Natural killer cell (primary cell): ENCODE measurements around the gene PSMD6. TPM values are rescaled to one million over a fixed set of nuclear protein-coding genes. Genes with fewer than 3 reads are reported as not detected.

ENCODE experiments used
- ATAC-seq, 3 donors: fragments of 150-1000 bp in 2 of 3; fragments of 200-7000 bp in 1 of 3; cut with Tn5 transposase; 1 replicate in 1 of 3; 2 replicates in 2 of 3; pipeline ENCODE4 v1.10.0; 2021; ENCODE audit warnings: mild to moderate bottlenecking in 2 of 3, moderate library complexity in 2 of 3
- DNase-seq, 2 donors: peaks; one replicate each; pipeline versions ENCODE4 v3.0.0 to v3.0.0-alpha.2; 2013 to 2021; ENCODE audit warnings: mixed read lengths in 1 of 2
- H3K27ac ChIP-seq: one replicate; pipeline ENCODE4 v1.5.1; 2013; ENCODE audit warnings: mild to moderate bottlenecking, low read length
- H3K27me3 ChIP-seq: one replicate; pipeline ENCODE4 v1.6.1; 2013; ENCODE audit warnings: low read length; ENCODE audit not compliant: control insufficient read depth, insufficient read depth
- H3K36me3 ChIP-seq: one replicate; pipeline ENCODE4 v1.6.1; 2013; ENCODE audit warnings: low read length; ENCODE audit not compliant: control insufficient read depth, insufficient read depth
- H3K4me1 ChIP-seq: one replicate; pipeline ENCODE4 v1.6.1; 2013; ENCODE audit warnings: low read length; ENCODE audit not compliant: control insufficient read depth, insufficient read depth
- H3K4me3 ChIP-seq: one replicate; pipeline ENCODE4 v1.5.1; 2013; ENCODE audit warnings: low read length
- H3K9me3 ChIP-seq: one replicate; pipeline ENCODE4 v1.6.1; 2013; ENCODE audit warnings: low read length; ENCODE audit not compliant: control insufficient read depth, insufficient read depth
- H3K27ac Mint-ChIP-seq, 2 donors: one replicate each; pipeline ENCODE4 v1.8.0; 2022; ENCODE audit warnings: mild to moderate bottlenecking in 2 of 2, mixed read lengths in 2 of 2, moderate library complexity in 1 of 2
- H3K27me3 Mint-ChIP-seq, 2 donors: one replicate each; pipeline ENCODE4 v1.8.0; 2022; ENCODE audit warnings: low read depth in 2 of 2, mixed read lengths in 2 of 2
- H3K36me3 Mint-ChIP-seq: one replicate; pipeline ENCODE4 v1.8.0; 2022; ENCODE audit warnings: mixed read lengths
- H3K4me1 Mint-ChIP-seq, 2 donors: one replicate each; pipeline ENCODE4 v1.8.0; 2022; ENCODE audit warnings: mixed read lengths in 2 of 2
- H3K4me3 Mint-ChIP-seq: one replicate; pipeline ENCODE4 v1.8.0; 2022; ENCODE audit warnings: mild to moderate bottlenecking, moderate library complexity, mixed read lengths
- H3K9me3 Mint-ChIP-seq, 2 donors: one replicate each; pipeline ENCODE4 v1.8.0; 2022; ENCODE audit warnings: mixed read lengths in 2 of 2
- CTCF ChIP-seq: fragments of 200-600 bp; IDR thresholded peaks from one replicate; pipeline ENCODE4 v1.8.0; 2022; ENCODE audit warnings: antibody characterized with exemption
- WGBS: methylation state at CpG from one replicate; pipeline ENCODE4 v1.1.7; 2013; ENCODE audit warnings: missing lambda C conversion rate; ENCODE audit not compliant: insufficient coverage; 5-methylcytosine and 5-hydroxymethylcytosine counted together
- intact Hi-C: fragments of 100-400 bp; cut with micrococcal nuclease; formaldehyde crosslinking; loops from one replicate; pipeline ENCODE4 v1.14.2; 2022
- total RNA-seq, 4 donors: library from RNA; stranded (reverse); fragments of 120-200 nt in 1 of 4; gene quantifications; one replicate each; pipeline versions ENCODE4 v1.2.3 to v1.2.4, GENCODE V29; 2013 to 2022

The PSMD6 gene
- total RNA-seq, 3 donors from 2014 or later (not counting 1 experiment from before 2014, with no cell fraction given) = 84.4 to 105 (median 102) TPM

GRCh38 chr3:64063207-64063982 is 40.1 kb upstream of the PSMD6 start:
- H3K4me1 Mint-ChIP-seq = no peaks in the 10 kb centered on the region
- no peaks in the 10 kb centered on the region for H3K4me1 ChIP-seq
- H3K27ac Mint-ChIP-seq = no peak overlapping the region
- no peak overlapping the region for H3K4me3 ChIP-seq
- no peak overlapping the region for H3K27ac ChIP-seq
- DNase-seq (no peak), ATAC-seq (no peak)
- intact Hi-C loops = no loop called here
- 85% methylated on average over 5 of the region's 5 CpGs for WGBS
- H3K36me3 Mint-ChIP-seq = no peaks in the 10 kb centered on the region
- no peaks in the 10 kb centered on the region for H3K9me3 ChIP-seq
- H3K4me3 Mint-ChIP-seq = no peak overlapping the region
- H3K27me3 Mint-ChIP-seq = peaks cover 8 to 24% of the 10 kb centered on the region in 2 donors
- H3K9me3 Mint-ChIP-seq = no peaks in the 10 kb centered on the region
- no peaks in the 10 kb centered on the region for H3K36me3 ChIP-seq
- H3K27me3 ChIP-seq = peaks cover 4% of the 10 kb centered on the region
- no peak for TF ChIP-seq CTCF

DNA sequence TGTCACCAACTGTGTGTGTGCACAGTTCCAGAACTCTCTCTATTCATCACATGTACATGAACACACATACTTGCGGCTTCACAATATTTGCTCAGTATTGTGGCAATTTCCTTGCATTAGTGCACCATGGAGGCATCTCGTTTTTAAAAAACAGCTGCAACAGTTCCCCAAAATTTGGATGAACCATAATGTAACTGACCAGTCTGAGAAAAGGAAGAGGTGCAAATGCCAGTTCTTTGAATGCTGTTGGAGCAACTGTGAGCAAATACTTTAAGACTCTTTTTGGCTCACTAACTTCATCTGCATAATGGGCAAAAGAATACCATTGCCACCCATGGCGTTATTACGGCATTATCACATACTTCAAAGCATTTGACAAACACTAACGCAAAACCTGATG is 38.3 kb upstream of the PSMD6 start:
- Histone ChIP-seq H3K36me3 (no peaks in the 10 kb centered on the region), H3K27me3 (peaks cover 5% of the 10 kb centered on the region), H3K4me1 (no peaks in the 10 kb centered on the region), H3K27ac (no peak overlapping the region), H3K4me3 (no peak overlapping the region), H3K9me3 (no peaks in the 10 kb centered on the region)
- Mint-ChIP-seq H3K27me3 (peaks cover 11 to 39% of the 10 kb centered on the region in 2 donors), H3K36me3 (no peaks in the 10 kb centered on the region), H3K4me1 (no peaks in the 10 kb centered on the region), H3K4me3 (no peak overlapping the region), H3K9me3 (no peaks in the 10 kb centered on the region), H3K27ac (no peak overlapping the region)
- DNase-seq = no peak
- no peak for TF ChIP-seq CTCF
- intact Hi-C loops = no loop called here
- ATAC-seq = no peak
- 91% methylated on average over 5 of the region's 5 CpGs for WGBS

DNA sequence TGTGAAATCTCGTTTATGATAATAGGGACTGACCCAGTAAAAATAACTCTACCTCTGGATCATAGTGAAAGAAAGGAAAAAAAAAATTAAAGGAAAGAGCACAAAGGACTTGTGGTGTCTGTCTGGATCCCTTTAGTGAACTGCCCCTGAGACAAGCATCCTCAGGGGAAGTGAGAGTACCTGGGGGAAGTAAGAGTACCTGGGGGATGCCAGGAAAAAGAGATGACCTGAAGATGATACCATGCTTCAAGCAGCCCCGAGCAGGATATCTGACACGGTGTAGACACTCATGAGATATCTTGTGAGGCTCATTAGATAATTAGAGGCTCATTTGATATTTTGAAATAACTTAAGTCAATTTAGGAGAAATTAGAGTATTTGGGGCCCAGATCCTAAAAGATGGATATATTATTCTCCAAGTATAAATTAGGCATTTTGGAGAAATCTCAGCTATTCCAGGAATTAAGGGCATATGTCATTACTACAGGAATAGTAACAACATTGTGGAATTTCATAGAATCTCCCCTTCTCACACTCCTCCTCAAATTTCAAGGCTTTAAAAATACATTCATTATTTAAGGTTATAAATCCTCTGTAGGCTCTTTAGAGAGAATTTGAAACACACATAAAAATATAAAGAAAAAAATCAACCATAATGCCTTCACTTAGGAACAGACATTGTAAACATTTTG is 36.3 kb upstream of the PSMD6 start:
- H3K36me3 Mint-ChIP-seq = no peaks in the 10 kb centered on the region

More for the DNA sequence above, 36.3 kb upstream of the PSMD6 start:
- peaks cover 16 to 52% of the 10 kb centered on the region in 2 donors for H3K27me3 Mint-ChIP-seq
- Histone ChIP-seq H3K4me3 (no peak overlapping the region), H3K27ac (no peak overlapping the region), H3K4me1 (no peaks in the 10 kb centered on the region), H3K36me3 (no peaks in the 10 kb centered on the region), H3K27me3 (peaks cover 5% of the 10 kb centered on the region), H3K9me3 (no peaks in the 10 kb centered on the region)
- ATAC-seq (no peak), DNase-seq (no peak)
- H3K4me1 Mint-ChIP-seq = no peaks in the 10 kb centered on the region
- 77% methylated on average over 3 of the region's 3 CpGs for WGBS
- TF ChIP-seq CTCF = no peak
- H3K9me3 Mint-ChIP-seq = no peaks in the 10 kb centered on the region
- H3K27ac Mint-ChIP-seq = no peak overlapping the region
- intact Hi-C loops = no loop called here
- no peak overlapping the region for H3K4me3 Mint-ChIP-seq
